ENCODE data around the gene BTBD9. TPM values are rescaled to one million over a fixed set of nuclear protein-coding genes. Genes with fewer than 3 reads are reported as not detected.
"Not testable (repeated sequence)": the region's sequence is repeated elsewhere in the genome, so short reads cannot be mapped to it uniquely, and the experiment has no call there.

Gene BTBD9
- total and polyA plus RNA-seq, 3 donors from 2014 or later, result 11.4 to 32.8 (median 29.5) TPM

- 85 to 95% methylated on average over 2 of the region's 2 CpGs for WGBS, 2 donors
- Histone ChIP-seq H3K4me3 (no peak overlapping the region), H3K27me3 (no peaks in the 10 kb centered on the region), H3K27ac (no peak overlapping the region), H3K9me3 (no peaks in the 10 kb centered on the region), H3K4me1 (peaks cover 14% of the 10 kb centered on the region), H3K36me3 (ENCODE audit: low read depth, missing control alignments) (no peaks in the 10 kb centered on the region)
- TF ChIP-seq POLR2A (IDR thresholded peaks at IDR 0.05), result no peak
- TF ChIP-seq, protein P1, sequence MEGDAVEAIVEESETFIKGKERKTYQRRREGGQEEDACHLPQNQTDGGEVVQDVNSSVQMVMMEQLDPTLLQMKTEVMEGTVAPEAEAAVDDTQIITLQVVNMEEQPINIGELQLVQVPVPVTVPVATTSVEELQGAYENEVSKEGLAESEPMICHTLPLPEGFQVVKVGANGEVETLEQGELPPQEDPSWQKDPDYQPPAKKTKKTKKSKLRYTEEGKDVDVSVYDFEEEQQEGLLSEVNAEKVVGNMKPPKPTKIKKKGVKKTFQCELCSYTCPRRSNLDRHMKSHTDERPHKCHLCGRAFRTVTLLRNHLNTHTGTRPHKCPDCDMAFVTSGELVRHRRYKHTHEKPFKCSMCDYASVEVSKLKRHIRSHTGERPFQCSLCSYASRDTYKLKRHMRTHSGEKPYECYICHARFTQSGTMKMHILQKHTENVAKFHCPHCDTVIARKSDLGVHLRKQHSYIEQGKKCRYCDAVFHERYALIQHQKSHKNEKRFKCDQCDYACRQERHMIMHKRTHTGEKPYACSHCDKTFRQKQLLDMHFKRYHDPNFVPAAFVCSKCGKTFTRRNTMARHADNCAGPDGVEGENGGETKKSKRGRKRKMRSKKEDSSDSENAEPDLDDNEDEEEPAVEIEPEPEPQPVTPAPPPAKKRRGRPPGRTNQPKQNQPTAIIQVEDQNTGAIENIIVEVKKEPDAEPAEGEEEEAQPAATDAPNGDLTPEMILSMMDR (IDR thresholded peaks at IDR 0.05), result no peak
- intact Hi-C loops (cut with DNase I; ENCODE audit: low total_unique reads), result no loop called here
- DNase-seq, result no peak
These were observed 290.5 kb downstream of the BTBD9 start for GRCh38 chr6:38349221-38349620.

DNA sequence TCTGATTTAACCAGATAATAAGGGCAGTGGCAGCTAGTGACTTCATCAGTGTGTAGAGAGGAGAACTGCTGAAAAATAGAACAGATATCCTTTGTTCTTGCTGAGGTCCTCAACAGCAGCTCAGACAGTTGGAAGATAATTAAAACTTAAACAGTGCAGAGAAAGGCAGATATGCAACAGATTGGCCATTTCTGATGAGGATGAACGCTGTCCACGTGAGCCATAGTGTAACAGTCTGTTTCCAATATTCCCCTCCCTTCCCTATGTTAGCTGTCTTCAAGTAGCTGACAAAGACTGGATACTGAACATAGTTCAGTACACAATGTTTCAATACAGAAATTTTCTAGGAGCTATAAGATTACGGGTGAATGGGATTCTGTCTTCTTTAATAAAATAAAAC, 291.4 kb downstream of the BTBD9 start:
- intact Hi-C loops (cut with DNase I; ENCODE audit: low total_unique reads), result no loop called here
- peak; percentile 80 for DNase-seq
- TF ChIP-seq POLR2A (IDR thresholded peaks at IDR 0.05), result no peak
- Histone ChIP-seq H3K36me3 (ENCODE audit: low read depth, missing control alignments) (no peaks in the 10 kb centered on the region), H3K4me1 (peaks cover 14% of the 10 kb centered on the region), H3K9me3 (no peaks in the 10 kb centered on the region), H3K4me3 (no peak overlapping the region), H3K27me3 (no peaks in the 10 kb centered on the region), H3K27ac (no peak overlapping the region)
- WGBS, 2 donors, result 52 to 70% methylated on average over 3 of the region's 3 CpGs

DNA sequence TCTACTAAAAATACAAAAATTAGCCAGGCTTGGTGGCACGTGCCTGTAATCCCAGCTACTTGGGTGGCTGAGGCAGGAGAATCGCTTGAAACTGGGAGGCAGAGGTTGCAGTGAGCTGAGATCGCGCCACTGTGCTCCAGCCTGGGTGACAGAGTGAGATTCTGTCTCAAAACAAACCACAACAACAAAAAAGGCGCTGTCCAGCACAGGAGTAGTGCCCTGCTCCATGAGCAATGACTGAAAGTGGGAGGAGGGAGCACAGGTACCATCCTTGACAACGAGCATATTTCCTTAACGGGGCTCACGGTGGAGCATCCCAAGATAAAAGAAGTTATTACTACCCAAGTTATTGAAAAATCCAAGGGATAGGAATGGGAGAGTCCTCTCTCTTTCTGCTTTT, 291.9 kb downstream of the BTBD9 start:
- H3K4me3 ChIP-seq; intact Hi-C loops (cut with DNase I; ENCODE audit: low total_unique reads); H3K27me3 ChIP-seq; H3K27ac ChIP-seq; H3K36me3 ChIP-seq (ENCODE audit: low read depth, missing control alignments); H3K9me3 ChIP-seq: not testable (repeated sequence)
- H3K4me1 ChIP-seq, result peaks cover 14% of the 10 kb centered on the region
- DNase-seq, result peak; percentile 50
- 63 to 79% methylated on average over 8 of the region's 8 CpGs for WGBS, 2 donors

GRCh38 chr6:38346291-38347079, 293.2 kb downstream of the BTBD9 start:
- Histone ChIP-seq H3K9me3 (no peaks in the 10 kb centered on the region), H3K27me3 (no peaks in the 10 kb centered on the region), H3K4me3 (no peak overlapping the region), H3K27ac (no peak overlapping the region), H3K36me3 (ENCODE audit: low read depth, missing control alignments) (no peaks in the 10 kb centered on the region), H3K4me1 (peaks cover 14% of the 10 kb centered on the region)
- DNase-seq, result no peak
- 91 to 96% methylated on average over 5 of the region's 5 CpGs for WGBS, 2 donors
- intact Hi-C loops (cut with DNase I; ENCODE audit: low total_unique reads), result no loop called here
- no peak for TF ChIP-seq POLR2A (IDR thresholded peaks at IDR 0.05)
- TF ChIP-seq, protein P1 (IDR thresholded peaks at IDR 0.05), result no peak

DNA sequence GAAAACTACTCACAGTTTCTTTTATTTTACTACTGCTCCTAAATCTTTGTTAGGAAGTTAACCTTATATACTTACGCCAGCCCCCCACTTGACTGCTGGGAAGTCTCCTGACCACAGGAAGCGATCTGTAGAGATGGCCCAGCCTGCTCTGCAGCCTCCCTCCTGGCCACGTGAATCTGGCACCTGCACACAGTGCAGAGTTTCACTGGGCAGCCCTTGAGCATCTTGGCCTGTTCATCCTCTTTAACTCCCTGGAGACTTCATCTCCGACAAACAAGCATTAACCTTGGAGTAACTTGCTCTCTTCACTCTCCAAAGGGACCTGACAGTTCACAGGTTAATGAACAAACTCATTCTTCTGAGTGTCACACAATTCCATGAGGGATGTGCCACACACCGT, 294.1 kb downstream of the BTBD9 start:
- intact Hi-C loops (cut with DNase I; ENCODE audit: low total_unique reads), result no loop called here
- H3K27ac ChIP-seq, result no peak overlapping the region
- no peaks in the 10 kb centered on the region for H3K36me3 ChIP-seq (ENCODE audit: low read depth, missing control alignments)
- 72 to 79% methylated on average over 5 of the region's 5 CpGs for WGBS, 2 donors
- H3K4me1 ChIP-seq, result peaks cover 7% of the 10 kb centered on the region
- H3K9me3 ChIP-seq, result no peaks in the 10 kb centered on the region
- no peak for DNase-seq
- H3K27me3 ChIP-seq, result no peaks in the 10 kb centered on the region
- H3K4me3 ChIP-seq, result no peak overlapping the region
- TF ChIP-seq POLR2A (IDR thresholded peaks at IDR 0.05), result no peak
- TF ChIP-seq, protein P1 (IDR thresholded peaks at IDR 0.05), result no peak

- no peak overlapping the region for H3K4me3 ChIP-seq
- H3K27ac ChIP-seq, result no peak overlapping the region
- no peaks in the 10 kb centered on the region for H3K36me3 ChIP-seq (ENCODE audit: low read depth, missing control alignments)
- 85 to 89% methylated on average over 1 of the region's 1 CpG for WGBS, 2 donors
- no peak for DNase-seq
- TF ChIP-seq POLR2A (IDR thresholded peaks at IDR 0.05), result no peak
- TF ChIP-seq, protein P1 (IDR thresholded peaks at IDR 0.05), result no peak
- no peaks in the 10 kb centered on the region for H3K4me1 ChIP-seq
- no peaks in the 10 kb centered on the region for H3K27me3 ChIP-seq
- intact Hi-C loops (cut with DNase I; ENCODE audit: low total_unique reads), result no loop called here
- no peaks in the 10 kb centered on the region for H3K9me3 ChIP-seq
These were observed 298.2 kb downstream of the BTBD9 start for GRCh38 chr6:38341496-38341895.
